Measurements from ENCODE around the gene FAM181B. TPM values are rescaled to one million over a fixed set of nuclear protein-coding genes. Genes with fewer than 3 reads are reported as not detected.

The FAM181B gene
- total RNA-seq, 4 donors from 2014 or later = 0.83 to 1.6 (median 1.2) TPM

DNA sequence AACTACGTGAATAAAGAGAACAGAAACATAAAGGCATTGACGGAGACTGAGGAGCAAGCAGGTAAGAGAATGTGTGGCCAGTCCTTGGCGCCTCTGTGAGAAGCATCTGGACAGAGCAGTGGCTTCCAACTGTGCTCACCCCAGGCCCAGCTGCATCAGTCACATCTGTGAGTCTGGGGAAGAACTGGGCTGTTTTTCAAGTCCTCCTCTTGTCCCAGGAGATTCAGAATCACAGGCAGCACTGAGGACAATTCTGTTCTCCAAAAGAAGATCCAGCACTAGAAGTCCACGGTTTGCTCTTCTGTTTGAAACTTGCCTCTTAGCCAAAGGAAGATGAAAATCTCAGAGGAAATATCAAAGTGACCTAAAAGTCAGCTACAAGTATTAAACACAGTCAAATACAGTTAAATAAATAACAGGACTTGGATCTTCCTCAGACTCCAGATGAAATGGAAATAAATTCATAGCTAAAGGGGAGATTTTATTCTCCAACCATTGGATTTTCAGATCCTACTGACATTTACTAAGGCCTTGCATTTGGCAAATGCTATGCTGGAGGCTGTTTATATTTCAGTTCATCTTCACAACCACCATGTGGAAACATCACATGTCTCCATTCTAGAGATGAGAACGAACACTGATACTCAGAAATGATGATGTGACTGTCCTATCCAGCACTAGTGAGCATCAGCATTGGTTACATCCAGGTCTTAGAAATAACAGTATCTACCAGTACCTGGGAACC, 14.1 kb downstream of the FAM181B start:
- DNase-seq (ENCODE audit: extremely low spot score) = no peak
- H3K4me1 ChIP-seq = peaks cover 0 to 22% (median 14%) of the 10 kb centered on the region in 4 donors
- H3K9me3 ChIP-seq = no peaks in the 10 kb centered on the region
- H3K27ac ChIP-seq (replicated peaks in 1 of 4) = peak overlapping the region in 1 of 4 donors; percentile 2
- intact Hi-C loops (cut with DNase I) = loop anchor here (2.0 to 10.0 kb wide), 2 partner anchors 145 to 525 kb away; no protein-coding TSS in a partner anchor
- TF ChIP-seq POLR2A (IDR thresholded peaks at IDR 0.05; ENCODE audit: low read depth) (no peak), EP300 (IDR thresholded peaks at IDR 0.05) (no peak), POLR2AphosphoS5 (IDR thresholded peaks at IDR 0.05) (no peak)
- TF ChIP-seq, protein P1, sequence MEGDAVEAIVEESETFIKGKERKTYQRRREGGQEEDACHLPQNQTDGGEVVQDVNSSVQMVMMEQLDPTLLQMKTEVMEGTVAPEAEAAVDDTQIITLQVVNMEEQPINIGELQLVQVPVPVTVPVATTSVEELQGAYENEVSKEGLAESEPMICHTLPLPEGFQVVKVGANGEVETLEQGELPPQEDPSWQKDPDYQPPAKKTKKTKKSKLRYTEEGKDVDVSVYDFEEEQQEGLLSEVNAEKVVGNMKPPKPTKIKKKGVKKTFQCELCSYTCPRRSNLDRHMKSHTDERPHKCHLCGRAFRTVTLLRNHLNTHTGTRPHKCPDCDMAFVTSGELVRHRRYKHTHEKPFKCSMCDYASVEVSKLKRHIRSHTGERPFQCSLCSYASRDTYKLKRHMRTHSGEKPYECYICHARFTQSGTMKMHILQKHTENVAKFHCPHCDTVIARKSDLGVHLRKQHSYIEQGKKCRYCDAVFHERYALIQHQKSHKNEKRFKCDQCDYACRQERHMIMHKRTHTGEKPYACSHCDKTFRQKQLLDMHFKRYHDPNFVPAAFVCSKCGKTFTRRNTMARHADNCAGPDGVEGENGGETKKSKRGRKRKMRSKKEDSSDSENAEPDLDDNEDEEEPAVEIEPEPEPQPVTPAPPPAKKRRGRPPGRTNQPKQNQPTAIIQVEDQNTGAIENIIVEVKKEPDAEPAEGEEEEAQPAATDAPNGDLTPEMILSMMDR (IDR thresholded peaks at IDR 0.05) = no peak
- H3K27me3 ChIP-seq = no peaks in the 10 kb centered on the region
- H3K36me3 ChIP-seq = no peaks in the 10 kb centered on the region
- H3K4me3 ChIP-seq = no peak overlapping the region
- 61% methylated on average over 5 of the region's 5 CpGs for WGBS

DNA sequence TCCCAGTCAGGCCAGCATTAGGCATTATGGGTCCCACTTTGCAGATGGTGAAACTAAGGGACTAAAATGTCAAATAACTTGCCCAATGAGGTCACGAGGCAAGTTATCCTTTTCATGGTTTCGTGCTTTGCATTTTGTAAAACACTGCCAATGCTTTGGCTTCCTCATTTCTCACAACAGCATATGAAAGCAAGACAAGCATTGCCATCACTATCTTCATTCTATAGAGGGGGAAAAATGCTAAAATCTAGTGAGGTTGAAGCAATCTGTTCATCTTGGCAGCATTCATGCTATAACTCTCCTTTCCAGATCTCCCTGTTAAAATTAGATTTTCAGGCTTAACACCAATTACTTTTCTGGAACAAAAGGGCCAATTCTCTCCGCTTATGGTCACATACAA, 14.8 kb downstream of the FAM181B start:
- H3K27me3 ChIP-seq = no peaks in the 10 kb centered on the region
- H3K4me3 ChIP-seq = no peak overlapping the region
- no peak for TF ChIP-seq POLR2AphosphoS5 (IDR thresholded peaks at IDR 0.05)
- TF ChIP-seq EP300 (IDR thresholded peaks at IDR 0.05) = no peak
- no peak for TF ChIP-seq POLR2A (IDR thresholded peaks at IDR 0.05; ENCODE audit: low read depth)
- TF ChIP-seq, protein P1 (IDR thresholded peaks at IDR 0.05) = no peak
- intact Hi-C loops (cut with DNase I) = loop anchor here (2.0 to 10.0 kb wide), 2 partner anchors 146 to 526 kb away; no protein-coding TSS in a partner anchor
- DNase-seq (ENCODE audit: extremely low spot score) = no peak
- no peaks in the 10 kb centered on the region for H3K36me3 ChIP-seq
- peaks cover 0 to 22% (median 14%) of the 10 kb centered on the region in 4 donors for H3K4me1 ChIP-seq
- peak overlapping the region in 1 of 4 donors; percentile 2 for H3K27ac ChIP-seq (replicated peaks in 1 of 4)
- 37% methylated on average over 3 of the region's 3 CpGs for WGBS
- H3K9me3 ChIP-seq = no peaks in the 10 kb centered on the region

DNA sequence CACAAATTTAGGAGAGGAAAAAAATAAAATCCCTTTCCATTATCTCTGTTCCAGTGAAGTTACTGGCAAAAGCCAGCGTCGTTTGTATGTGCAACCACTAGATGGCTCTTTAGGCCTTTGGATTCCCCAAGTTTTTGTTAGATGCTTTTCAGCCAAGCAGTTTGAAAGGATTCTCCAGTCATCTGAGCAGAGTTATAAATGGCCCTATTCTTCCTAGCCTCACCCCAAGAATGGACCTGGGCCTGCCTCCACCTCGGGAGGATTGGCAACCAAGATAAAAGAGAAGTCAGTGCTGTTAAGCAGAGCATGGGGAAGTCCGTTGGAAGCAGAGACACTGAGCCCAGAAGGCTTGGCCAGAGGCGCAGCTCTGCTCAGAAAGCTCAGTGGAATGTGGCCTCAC, 15.4 kb downstream of the FAM181B start:
- intact Hi-C loops (cut with DNase I) = loop anchor here (2.0 to 10.0 kb wide), 2 partner anchors 146 to 526 kb away; no protein-coding TSS in a partner anchor
- H3K27ac ChIP-seq (replicated peaks in 1 of 4) = no peak overlapping the region
- TF ChIP-seq POLR2AphosphoS5 (IDR thresholded peaks at IDR 0.05) = no peak
- TF ChIP-seq, protein P1 (IDR thresholded peaks at IDR 0.05) = peak; percentile 71 to 80 (median 78)
- no peak overlapping the region for H3K4me3 ChIP-seq
- DNase-seq (ENCODE audit: extremely low spot score) = no peak
- no peaks in the 10 kb centered on the region for H3K27me3 ChIP-seq
- H3K4me1 ChIP-seq = peaks cover 0 to 22% (median 14%) of the 10 kb centered on the region in 4 donors
- WGBS = 24% methylated on average over 5 of the region's 5 CpGs
- H3K9me3 ChIP-seq = no peaks in the 10 kb centered on the region
- H3K36me3 ChIP-seq = no peaks in the 10 kb centered on the region

DNA sequence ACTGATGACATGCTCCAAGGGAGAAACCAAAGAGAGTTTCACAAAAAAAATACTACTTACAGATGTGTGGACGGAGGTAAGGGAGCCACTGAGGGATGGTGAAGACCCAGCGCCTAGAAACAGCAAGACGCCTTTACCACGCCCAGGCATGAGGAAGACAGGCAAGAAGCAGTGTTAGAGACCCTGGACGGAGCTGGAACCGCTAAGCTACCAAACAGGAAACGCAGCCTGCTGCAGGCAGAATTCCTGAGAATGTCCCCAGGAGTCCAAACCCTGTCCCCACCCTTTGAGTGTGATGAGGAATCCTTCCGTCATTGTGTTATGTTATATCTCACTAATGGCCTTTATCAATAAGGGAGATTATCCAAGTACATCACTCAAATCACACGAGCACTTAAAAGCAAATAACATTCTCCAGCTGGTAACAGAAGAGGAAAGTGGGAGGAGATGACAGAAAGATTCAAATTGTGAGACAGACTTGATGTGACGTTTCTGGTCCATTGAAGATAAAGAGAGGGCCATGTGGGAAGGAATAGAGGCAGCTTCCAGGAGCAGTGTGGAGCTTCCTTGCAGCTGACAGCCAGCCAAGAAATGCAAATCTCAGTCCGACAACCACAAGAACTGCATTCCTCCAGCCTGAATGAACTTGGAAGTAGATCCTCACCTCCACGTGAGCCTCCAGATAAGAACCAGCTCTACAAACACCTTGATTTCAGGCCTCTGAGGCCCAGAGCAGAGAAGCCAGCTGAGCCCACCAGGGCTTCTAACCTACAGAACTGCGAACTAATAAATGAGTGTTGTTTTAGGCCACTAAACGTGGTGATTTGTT, 19.1 kb downstream of the FAM181B start:
- 81% methylated on average over 14 of the region's 14 CpGs for WGBS
- Histone ChIP-seq H3K4me1 (peaks cover 0 to 12% (median 9%) of the 10 kb centered on the region in 4 donors), H3K27me3 (peaks cover 0 to 18% (median 0%) of the 10 kb centered on the region in 4 donors), H3K9me3 (no peaks in the 10 kb centered on the region), H3K27ac (replicated peaks in 1 of 4) (no peak overlapping the region), H3K4me3 (no peak overlapping the region), H3K36me3 (no peaks in the 10 kb centered on the region)
- DNase-seq (ENCODE audit: extremely low spot score) = no peak
- TF ChIP-seq POLR2A (IDR thresholded peaks at IDR 0.05; ENCODE audit: low read depth) = no peak
- TF ChIP-seq POLR2AphosphoS5 (IDR thresholded peaks at IDR 0.05) = no peak
- no peak for TF ChIP-seq EP300 (IDR thresholded peaks at IDR 0.05)
- TF ChIP-seq, protein P1 (IDR thresholded peaks at IDR 0.05) = no peak
- intact Hi-C loops (cut with DNase I) = loop anchor here (10.0 kb wide), 1 partner anchor 530 kb away; no protein-coding TSS in a partner anchor

Data from esophagus muscularis mucosa (tissue), 4 donors.